ENCODE data around the gene SIRT1. TPM values are rescaled to one million over a fixed set of nuclear protein-coding genes. Genes with fewer than 3 reads are reported as not detected.

Gene SIRT1
- total and polyA plus RNA-seq, 2 donors (not counting 3 experiments of a cell fraction or from before 2014, with no cell fraction given): 3.7 to 14.8 TPM

GRCh38 chr10:67884842-67885670 is 600 bp downstream of the SIRT1 start:
- FAIRE-seq: peak; percentile 24
- Histone ChIP-seq H3K4me2 (ENCODE audit: insufficient read depth, low read length) (peak overlapping the region; percentile 98), H3K9me3 (replicated peaks; ENCODE audit: control insufficient read depth, insufficient read depth, low read length) (no peaks in the 10 kb centered on the region), H2AFZ (ENCODE audit: low read depth, low read length) (peak overlapping the region; percentile 56), H3K27ac (ENCODE audit: insufficient read depth, low read depth, low read length) (peak overlapping the region; percentile 68), H3K27me3 (ENCODE audit: control insufficient read depth in 2 of 2, insufficient read depth in 2 of 2, low read length in 2 of 2) (no peaks in the 10 kb centered on the region), H3K79me2 (ENCODE audit: control insufficient read depth, insufficient read depth, low read length) (peaks cover 37% of the 10 kb centered on the region), H3K4me3 (replicated peaks in 1 of 3; ENCODE audit: insufficient read depth in 1 of 3, low read depth in 1 of 3, low read length in 3 of 3) (peak overlapping the region; percentile 95 to 97 (median 96)), H4K20me1 (replicated peaks; ENCODE audit: control insufficient read depth, extremely low read depth, insufficient read depth, low read length) (no peaks in the 10 kb centered on the region), H3K4me1 (ENCODE audit: control insufficient read depth, extremely low read depth, insufficient read depth, low read length) (peaks cover 11% of the 10 kb centered on the region), H3K9ac (replicated peaks; ENCODE audit: extremely low read depth, insufficient read depth, low read length) (peak overlapping the region; percentile 79), H3K9me1 (replicated peaks; ENCODE audit: control insufficient read depth, extremely low read depth, insufficient read depth, low read length) (no peaks in the 10 kb centered on the region), H3K36me3 (ENCODE audit: control insufficient read depth in 2 of 2, extremely low read depth in 1 of 2, insufficient read depth in 2 of 2, low read length in 2 of 2) (peaks cover 9 to 12% of the 10 kb centered on the region in 2 experiments)
- dilution Hi-C loops (cut with MboI; ENCODE audit: extremely low pct_ligation_motif_present, low sequenced_read_pairs) (no loop called here), intact Hi-C loops (cut with micrococcal nuclease) (loop anchor here (1.0 to 2.0 kb wide), 8 partner anchors 30 to 446 kb away; no protein-coding TSS in a partner anchor)
- TF ChIP-seq POLR2AphosphoS5 (IDR thresholded peaks at IDR 0.05; ENCODE audit: insufficient read depth, low read depth, low read length) (peak; percentile 48), MAX (IDR thresholded peaks at IDR 0.05; ENCODE audit: insufficient read depth, insufficient read length) (no peak), POLR2A (IDR thresholded peaks at IDR 0.05; ENCODE audit: low read depth, low read length) (peak; percentile 4)
- DNase-seq (ENCODE audit: low read depth, low spot score): peak; percentile 79
- no TSS peak for BruUV-seq (replicated peaks)
- ChIA-PET CTCF (interaction anchor here (1.5 to 5.1 kb wide), 3 partner anchors 12 to 97 kb away, joined by 3 to 23 read pairs (median 7); no protein-coding TSS in a partner anchor), POLR2A (interaction anchor here (0.7 kb wide), 1 partner anchor 296 kb away, joined by 3 read pairs; no protein-coding TSS in a partner anchor)

GRCh38 chr10:67893637-67894036 is 9.2 kb downstream of the SIRT1 start:
- H4K20me1 ChIP-seq (replicated peaks; ENCODE audit: control insufficient read depth, extremely low read depth, insufficient read depth, low read length): no peaks in the 10 kb centered on the region
- ChIA-PET CTCF (no interaction called here), POLR2A (no interaction called here)
- H3K4me3 ChIP-seq (replicated peaks in 1 of 3; ENCODE audit: insufficient read depth in 1 of 3, low read depth in 1 of 3, low read length in 3 of 3): no peak overlapping the region
- H3K9me3 ChIP-seq (replicated peaks; ENCODE audit: control insufficient read depth, insufficient read depth, low read length): no peaks in the 10 kb centered on the region
- no peaks in the 10 kb centered on the region for H3K4me1 ChIP-seq (ENCODE audit: control insufficient read depth, extremely low read depth, insufficient read depth, low read length)
- H3K9ac ChIP-seq (replicated peaks; ENCODE audit: extremely low read depth, insufficient read depth, low read length): no peak overlapping the region
- no peak overlapping the region for H3K4me2 ChIP-seq (ENCODE audit: insufficient read depth, low read length)
- BruUV-seq (replicated peaks): no TSS peak
- H3K27me3 ChIP-seq (ENCODE audit: control insufficient read depth in 2 of 2, insufficient read depth in 2 of 2, low read length in 2 of 2): no peaks in the 10 kb centered on the region
- FAIRE-seq: no peak
- H3K79me2 ChIP-seq (ENCODE audit: control insufficient read depth, insufficient read depth, low read length): peaks cover 23% of the 10 kb centered on the region
- H2AFZ ChIP-seq (ENCODE audit: low read depth, low read length): no peak overlapping the region
- H3K36me3 ChIP-seq (ENCODE audit: control insufficient read depth in 2 of 2, extremely low read depth in 1 of 2, insufficient read depth in 2 of 2, low read length in 2 of 2): peaks cover 5 to 27% of the 10 kb centered on the region in 2 experiments
- DNase-seq (ENCODE audit: low read depth, low spot score): no peak
- TF ChIP-seq GATA2 (IDR thresholded peaks at IDR 0.05; ENCODE audit: insufficient read depth, insufficient read length, low read depth, low read length) (no peak), MAX (IDR thresholded peaks at IDR 0.05; ENCODE audit: insufficient read depth, insufficient read length) (no peak), POLR2AphosphoS5 (IDR thresholded peaks at IDR 0.05; ENCODE audit: insufficient read depth, low read depth, low read length) (no peak), CTCF (IDR thresholded peaks at IDR 0.05; ENCODE audit: extremely low read depth in 1 of 2, insufficient read depth in 1 of 2, low read depth in 1 of 2, low read length in 2 of 2) (no peak), MYC (IDR thresholded peaks at IDR 0.05; ENCODE audit: low read depth, low read length) (no peak), JUN (IDR thresholded peaks at IDR 0.05; ENCODE audit: borderline replicate concordance, insufficient read depth, insufficient read length, low read depth) (no peak), EZH2 (IDR thresholded peaks at IDR 0.05; ENCODE audit: borderline replicate concordance, low read depth, low read length, severe bottlenecking) (no peak), POLR2A (IDR thresholded peaks at IDR 0.05; ENCODE audit: low read depth, low read length) (no peak), FOS (IDR thresholded peaks at IDR 0.05; ENCODE audit: borderline replicate concordance, insufficient read depth, low read length) (no peak)
- dilution Hi-C loops (cut with MboI; ENCODE audit: extremely low pct_ligation_motif_present, low sequenced_read_pairs): no loop called here
- H3K27ac ChIP-seq (ENCODE audit: insufficient read depth, low read depth, low read length): no peak overlapping the region
- no peaks in the 10 kb centered on the region for H3K9me1 ChIP-seq (replicated peaks; ENCODE audit: control insufficient read depth, extremely low read depth, insufficient read depth, low read length)
- intact Hi-C loops (cut with micrococcal nuclease): no loop called here

Measured in endothelial cell of umbilical vein (primary cell).